Caco-2 (cell line): ENCODE results near the gene HHIPL1. TPM values are rescaled to one million over a fixed set of nuclear protein-coding genes. Genes with fewer than 3 reads are reported as not detected.

Experiments
- BruUV-seq: library from RNA; stranded (reverse); fragments of 400-500 nt; replicated peaks from 2 replicates; lab custom pipeline; 2021; lab: Mats Ljungman, UMichigan
- CTCF ChIA-PET: fragments of 300-600 bp; sonication (Branson Sonifier 250); formaldehyde crosslinking; loops from one replicate; lab custom pipeline; 2022; ENCODE audit warnings: antibody characterized with exemption; lab: Charles Lee
- POLR2A ChIA-PET: fragments of 300-600 bp; sonication (Branson Sonifier 250); formaldehyde crosslinking; loops from one replicate; lab custom pipeline; 2022; ENCODE audit warnings: antibody characterized with exemption; lab: Charles Lee
- DNase-seq, 2 experiments: peaks; one replicate each; pipeline versions ENCODE4 v3.0.0 to v3.0.0-alpha.2; 2020 to 2022
- H3K27me3 ChIP-seq: replicated peaks from 2 replicates; pipeline ENCODE4 v1.6.0; 2011; ENCODE audit warnings: low read length; ENCODE audit not compliant: control insufficient read depth, insufficient read depth
- H3K36me3 ChIP-seq: 2 replicates; pipeline ENCODE4 v1.5.1; 2011; ENCODE audit warnings: low read length; ENCODE audit not compliant: control insufficient read depth, insufficient read depth
- H3K4me1 ChIP-seq: fragments of 250-450 bp; sonication (Bioruptor Pico); 2 replicates; pipeline ENCODE4 v1.5.1; 2020; ENCODE audit warnings: mild to moderate bottlenecking
- H3K4me3 ChIP-seq: 2 replicates; pipeline ENCODE4 v1.5.1; 2011; ENCODE audit warnings: low read depth, mild to moderate bottlenecking, control low read depth, low read length
- H3K9me3 ChIP-seq: fragments of 250-450 bp; sonication (Bioruptor Pico); 2 replicates; pipeline ENCODE4 v1.5.1; 2020; ENCODE audit warnings: mild to moderate bottlenecking, moderate library complexity
- H3K27ac Mint-ChIP-seq: one replicate; pipeline ENCODE4 v1.8.0; 2022; ENCODE audit warnings: mixed read lengths; ENCODE audit not compliant: unreplicated experiment
- H3K27me3 Mint-ChIP-seq: one replicate; pipeline ENCODE4 v1.8.0; 2022; ENCODE audit warnings: mixed read lengths; ENCODE audit not compliant: insufficient read depth, unreplicated experiment
- H3K36me3 Mint-ChIP-seq: one replicate; pipeline ENCODE4 v1.8.0; 2022; ENCODE audit warnings: mild to moderate bottlenecking, mixed read lengths; ENCODE audit not compliant: insufficient read depth, unreplicated experiment
- H3K4me1 Mint-ChIP-seq: one replicate; pipeline ENCODE4 v1.8.0; 2022; ENCODE audit warnings: low read depth, mixed read lengths; ENCODE audit not compliant: unreplicated experiment
- H3K4me3 Mint-ChIP-seq: one replicate; pipeline ENCODE4 v1.8.0; 2022; ENCODE audit warnings: mild to moderate bottlenecking, moderate library complexity, mixed read lengths; ENCODE audit not compliant: unreplicated experiment
- H3K9me3 Mint-ChIP-seq: one replicate; pipeline ENCODE4 v1.8.0; 2022; ENCODE audit warnings: mixed read lengths; ENCODE audit not compliant: unreplicated experiment
- CTCF ChIP-seq, 2 experiments: fragments of 200-600 bp in 1 of 2; IDR thresholded peaks; 1 replicate in 1 of 2; 2 replicates in 1 of 2; pipeline versions ENCODE4 v1.5.1 to v1.8.0; 2011 to 2022; ENCODE audit warnings: antibody characterized with exemption in 1 of 2, control low read depth in 1 of 2, inconsistent platforms in 1 of 2, low read depth in 1 of 2, low read length in 1 of 2, mild to moderate bottlenecking in 1 of 2, moderate library complexity in 1 of 2; ENCODE audit not compliant: insufficient read depth in 1 of 2, severe bottlenecking in 1 of 2, unreplicated experiment in 1 of 2
- intact Hi-C: fragments of 100-400 bp; cut with micrococcal nuclease; formaldehyde crosslinking; loops from one replicate; pipeline ENCODE4 v1.10.0; 2022; ENCODE audit not compliant: unreplicated experiment
- total RNA-seq: library from RNA; stranded (reverse); gene quantifications from 2 replicates; pipeline ENCODE4 v1.2.3, GENCODE V29; 2022

The HHIPL1 gene
- total RNA-seq, 1 experiment from 2014 or later: 2.9 TPM

DNA sequence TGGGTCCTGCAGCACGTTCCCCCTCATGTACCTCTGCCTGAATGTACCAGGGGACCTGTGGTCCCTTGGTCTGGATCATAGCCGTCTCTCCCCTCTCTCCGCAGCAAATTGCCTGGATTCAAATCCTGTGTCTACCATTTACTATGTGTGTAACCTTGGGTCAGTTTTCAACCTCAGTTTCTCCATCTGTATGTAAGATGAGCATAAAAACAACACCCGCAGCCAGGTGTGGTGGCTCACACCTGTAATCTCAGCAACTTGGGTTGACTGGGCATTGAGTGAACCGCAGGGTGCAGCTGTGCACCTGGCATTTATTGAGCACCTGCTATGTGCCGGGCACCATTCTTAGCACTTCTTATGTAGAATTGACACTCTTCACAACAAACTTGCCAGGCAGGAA is 53.3 kb downstream of the HHIPL1 start:
- no peak overlapping the region for H3K4me3 ChIP-seq
- H3K36me3 ChIP-seq: no peaks in the 10 kb centered on the region
- Mint-ChIP-seq H3K4me1 (peaks cover 7% of the 10 kb centered on the region), H3K27ac (no peak overlapping the region), H3K4me3 (no peak overlapping the region), H3K36me3 (no peaks in the 10 kb centered on the region), H3K9me3 (peaks cover 16% of the 10 kb centered on the region), H3K27me3 (peaks cover 3% of the 10 kb centered on the region)
- intact Hi-C loops: no loop called here
- POLR2A ChIA-PET: no interaction called here
- peaks cover 7% of the 10 kb centered on the region for H3K9me3 ChIP-seq
- no peak for TF ChIP-seq CTCF (IDR thresholded peaks at IDR 0.05; ENCODE audit: insufficient read depth in 1 of 2, low read depth in 1 of 2, low read length in 1 of 2, severe bottlenecking in 1 of 2, unreplicated experiment in 1 of 2)
- CTCF ChIA-PET: no interaction called here
- BruUV-seq: no TSS peak
- H3K4me1 ChIP-seq: no peaks in the 10 kb centered on the region
- no peak for DNase-seq
- H3K27me3 ChIP-seq: no peaks in the 10 kb centered on the region

DNA sequence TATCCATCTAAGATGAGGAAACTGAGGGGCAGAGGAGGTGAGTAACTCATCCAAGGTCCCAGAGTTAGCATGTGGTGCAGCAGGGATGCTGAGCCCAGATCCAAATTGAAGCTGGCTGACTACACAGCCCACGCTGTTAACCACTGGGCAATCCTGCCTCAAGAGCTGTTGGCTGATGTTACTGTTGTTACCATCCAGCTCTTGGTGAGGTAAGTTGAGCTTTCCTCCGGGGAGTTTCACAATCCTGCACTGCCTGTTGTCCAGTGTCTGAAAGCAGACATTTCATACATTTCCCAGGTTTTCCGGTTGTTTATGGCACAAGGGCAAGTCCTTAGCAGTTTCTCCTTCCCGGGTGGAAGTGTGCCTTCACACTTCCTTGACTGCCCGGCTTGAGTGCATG is 53.7 kb downstream of the HHIPL1 start:
- peaks cover 7% of the 10 kb centered on the region for H3K4me1 Mint-ChIP-seq
- no peaks in the 10 kb centered on the region for H3K36me3 ChIP-seq
- no peaks in the 10 kb centered on the region for H3K4me1 ChIP-seq
- H3K4me3 Mint-ChIP-seq: no peak overlapping the region
- no peak for TF ChIP-seq CTCF (IDR thresholded peaks at IDR 0.05; ENCODE audit: insufficient read depth in 1 of 2, low read depth in 1 of 2, low read length in 1 of 2, severe bottlenecking in 1 of 2, unreplicated experiment in 1 of 2)
- POLR2A ChIA-PET: no interaction called here
- CTCF ChIA-PET: no interaction called here
- DNase-seq: no peak
- peaks cover 3% of the 10 kb centered on the region for H3K27me3 Mint-ChIP-seq
- H3K9me3 Mint-ChIP-seq: peaks cover 20% of the 10 kb centered on the region
- no peak overlapping the region for H3K4me3 ChIP-seq
- peaks cover 10% of the 10 kb centered on the region for H3K9me3 ChIP-seq
- H3K27ac Mint-ChIP-seq: no peak overlapping the region
- intact Hi-C loops: no loop called here
- H3K27me3 ChIP-seq: no peaks in the 10 kb centered on the region
- no peaks in the 10 kb centered on the region for H3K36me3 Mint-ChIP-seq
- no TSS peak for BruUV-seq

- Mint-ChIP-seq H3K27me3 (peaks cover 3% of the 10 kb centered on the region), H3K9me3 (peaks cover 24% of the 10 kb centered on the region), H3K27ac (no peak overlapping the region), H3K4me1 (peaks cover 7% of the 10 kb centered on the region), H3K36me3 (no peaks in the 10 kb centered on the region), H3K4me3 (no peak overlapping the region)
- Histone ChIP-seq H3K4me3 (no peak overlapping the region), H3K36me3 (no peaks in the 10 kb centered on the region), H3K9me3 (peaks cover 16% of the 10 kb centered on the region), H3K4me1 (no peaks in the 10 kb centered on the region), H3K27me3 (no peaks in the 10 kb centered on the region)
- DNase-seq: no peak
- CTCF ChIA-PET: no interaction called here
- intact Hi-C loops: no loop called here
- no TSS peak for BruUV-seq
- POLR2A ChIA-PET: no interaction called here
- no peak for TF ChIP-seq CTCF (IDR thresholded peaks at IDR 0.05; ENCODE audit: insufficient read depth in 1 of 2, low read depth in 1 of 2, low read length in 1 of 2, severe bottlenecking in 1 of 2, unreplicated experiment in 1 of 2)
Observed at GRCh38 chr14:99699085-99699760, 54.3 kb downstream of the HHIPL1 start.
